DMS53 treated with DMSO at 0.1 percent for 48 hours (cell line): ENCODE results near the gene C1orf159.

ENCODE experiments used
- DNase-seq: peaks from one replicate; lab custom pipeline; 2025; ENCODE audit not compliant: unreplicated experiment; lab: John Stamatoyannopoulos, UW

C1orf159 gene

DNA sequence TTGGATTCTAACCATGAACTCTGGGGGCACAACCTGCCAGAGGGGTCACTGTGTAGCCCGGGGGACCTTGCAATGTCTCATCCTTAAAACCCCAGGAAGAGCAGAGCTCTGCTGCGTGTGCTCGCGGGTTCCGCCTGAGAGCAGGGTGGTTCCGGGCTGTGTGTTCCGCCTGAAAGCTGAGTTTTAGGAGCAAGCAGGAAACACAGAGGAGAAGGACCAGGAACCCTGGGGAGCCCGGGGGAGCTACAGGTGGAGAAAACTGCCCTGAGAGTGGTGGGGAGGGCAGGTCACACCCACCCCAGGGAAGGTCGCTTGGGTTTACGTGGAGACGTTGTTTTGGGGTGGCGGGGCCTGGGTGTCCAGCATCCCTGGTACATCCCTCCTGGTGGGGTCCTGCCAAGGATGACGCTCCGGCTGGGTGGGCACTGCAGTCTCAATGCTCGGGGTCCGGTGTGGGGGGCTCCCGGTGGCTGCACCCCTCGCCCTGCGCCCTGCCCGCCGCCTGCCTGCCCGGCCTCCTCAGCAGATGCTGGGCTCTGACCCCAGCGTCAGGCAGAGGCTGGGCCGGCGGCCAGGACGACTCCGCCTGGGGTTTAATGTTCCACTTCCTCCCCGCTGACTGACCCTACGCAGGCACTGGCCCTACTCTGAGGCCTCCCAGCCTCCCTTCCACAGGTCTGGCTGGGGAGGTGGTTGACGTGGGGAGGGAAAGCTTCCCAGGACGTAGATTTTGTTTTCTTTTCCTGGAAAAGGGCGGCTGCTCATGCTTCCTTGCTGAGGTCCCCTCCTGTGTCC is 17.3 kb upstream of the C1orf159 start:
- no peak for DNase-seq

DNA sequence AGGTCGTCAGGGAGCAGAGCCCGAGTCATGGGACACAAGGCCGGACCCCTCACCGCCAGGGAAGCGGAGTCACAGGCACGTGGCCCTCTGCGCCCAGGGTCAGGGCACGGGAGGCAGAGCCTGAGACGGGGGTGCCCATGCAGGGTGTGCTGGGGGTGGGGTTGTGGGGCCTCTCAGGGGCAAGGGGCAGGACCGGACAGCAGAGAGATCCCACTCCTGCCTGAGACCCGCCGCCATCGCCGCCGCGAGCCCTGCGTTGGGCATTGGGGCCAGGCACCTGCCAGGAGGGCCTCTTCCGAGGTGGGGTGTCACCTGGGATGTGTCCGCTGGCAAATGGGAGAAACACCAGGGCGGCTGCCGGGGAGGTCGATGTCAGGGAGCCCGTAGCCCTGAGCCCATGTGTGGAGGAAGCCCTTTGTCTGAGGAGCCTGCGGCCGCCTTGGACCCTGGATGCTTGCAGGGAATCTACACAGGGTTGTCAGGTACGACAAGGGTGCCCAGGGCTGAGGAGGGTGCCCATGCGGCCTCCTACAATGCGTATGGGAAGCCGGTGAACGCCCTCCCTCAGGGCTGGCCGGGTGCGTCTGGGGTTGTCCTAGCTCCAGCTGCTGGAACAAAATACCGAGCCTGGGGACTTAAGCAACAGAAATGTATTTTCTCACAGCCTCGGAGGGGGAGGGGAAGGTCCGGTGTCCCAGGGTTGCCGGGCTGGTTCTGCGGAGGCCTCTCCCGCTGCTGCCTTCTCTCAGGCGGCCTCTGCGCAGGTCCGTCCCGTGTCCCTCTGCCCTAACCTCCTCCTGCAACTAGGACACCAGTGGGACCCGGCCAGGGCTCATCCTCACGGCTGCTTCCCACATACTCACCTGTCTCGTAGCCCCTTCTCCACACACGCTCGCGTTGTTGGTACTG is 16.4 kb upstream of the C1orf159 start:
- peak; percentile 7 for DNase-seq

DNA sequence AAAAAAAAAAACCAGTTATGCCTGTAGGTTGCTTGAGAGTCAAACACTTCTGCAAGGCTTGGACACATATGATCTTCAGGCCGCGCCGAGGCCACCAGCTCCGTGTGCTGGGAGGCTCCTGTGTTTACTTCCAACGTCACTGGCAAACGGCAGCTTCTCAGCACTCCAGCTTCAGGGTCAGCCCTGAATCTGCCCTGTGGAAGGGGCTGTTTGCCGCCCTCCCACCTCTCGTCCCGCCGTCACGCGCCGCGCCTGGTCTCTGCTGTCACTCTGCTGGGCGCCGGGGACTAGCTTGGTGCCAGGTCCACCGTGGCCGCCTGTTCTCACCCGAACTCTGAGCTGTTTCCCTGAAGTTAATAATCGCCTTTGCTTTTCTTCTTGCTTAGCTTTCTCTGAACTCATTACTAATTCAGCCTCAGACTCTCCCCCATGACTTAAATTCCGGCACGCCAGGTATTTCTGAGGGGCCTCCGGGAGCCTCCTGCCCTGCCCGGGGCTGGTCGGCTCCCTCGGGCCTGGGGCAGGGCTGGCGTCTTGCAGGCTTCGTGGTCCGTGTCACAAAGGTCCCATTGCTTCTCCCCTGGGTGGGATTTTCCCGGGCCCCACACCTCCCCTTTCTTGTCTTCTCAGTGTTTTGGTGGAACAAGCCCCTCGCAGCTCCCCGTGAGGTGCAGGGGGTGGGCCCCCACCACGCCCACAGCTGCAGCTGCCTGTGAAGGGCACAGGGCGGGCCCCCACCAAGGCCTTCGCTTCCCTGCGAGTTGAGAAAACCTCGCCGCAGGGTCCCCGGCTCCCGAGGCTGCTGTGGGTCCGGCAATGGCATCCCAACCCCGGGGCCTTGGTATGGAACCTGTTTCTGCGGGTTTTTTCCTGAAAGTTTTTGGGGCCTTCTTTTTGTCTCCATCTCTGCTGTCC is 14.6 kb upstream of the C1orf159 start:
- DNase-seq: peak; percentile 6

DNA sequence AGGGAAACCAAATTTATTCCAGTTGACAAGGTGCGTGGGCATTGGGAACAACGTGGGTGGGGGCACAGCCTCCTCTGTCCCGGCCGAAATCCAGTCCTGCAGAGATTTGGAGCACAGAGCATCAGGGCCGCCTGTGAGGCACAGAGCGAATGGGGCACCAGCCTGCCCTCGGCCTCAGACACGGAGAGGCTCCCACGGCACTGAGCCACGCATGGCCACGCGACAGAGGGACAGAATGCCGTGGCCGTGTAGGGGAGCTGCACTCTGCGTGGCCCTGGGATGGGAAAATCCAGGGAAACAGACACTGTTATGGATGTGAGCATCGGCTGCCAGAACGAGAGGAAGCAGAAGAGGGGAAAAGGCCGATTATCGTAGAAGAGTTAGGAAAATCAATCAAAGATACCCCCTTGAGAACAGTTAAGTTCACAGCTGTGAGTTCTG is 13.5 kb upstream of the C1orf159 start:
- DNase-seq: no peak

DNA sequence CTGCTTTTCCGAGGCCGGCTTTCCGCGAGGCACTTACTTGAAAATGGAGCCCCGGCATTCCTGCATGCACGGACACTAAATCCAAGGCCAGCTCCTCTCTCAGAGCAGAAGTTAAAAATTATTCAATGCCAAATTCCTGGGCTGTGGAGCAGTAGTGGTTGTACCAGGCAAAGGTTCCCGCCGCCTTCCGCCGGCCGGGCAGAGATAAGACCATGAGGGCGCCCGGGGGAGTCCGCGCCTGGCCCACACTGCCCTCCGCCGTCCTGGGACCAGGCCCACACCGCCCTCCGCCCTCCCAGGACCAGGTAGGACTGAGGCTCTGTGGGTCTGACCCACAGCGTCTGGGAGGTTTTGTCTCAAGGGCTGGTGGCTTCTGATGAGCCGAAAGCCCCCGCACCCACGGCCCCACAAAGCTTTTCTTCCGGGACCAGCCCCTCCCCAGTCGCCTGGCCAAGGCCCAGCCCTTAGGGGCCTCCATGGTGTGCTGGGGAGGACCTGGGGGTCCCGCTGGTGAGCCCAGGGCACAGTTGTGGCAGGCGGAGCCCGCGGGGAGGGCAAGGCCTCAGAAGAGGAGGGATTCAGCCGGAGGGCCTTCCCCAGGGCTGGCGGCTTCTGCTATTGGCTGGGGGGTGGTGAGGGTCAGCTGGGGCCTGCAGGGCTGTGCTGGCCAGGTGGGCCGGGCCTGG is 12.7 kb upstream of the C1orf159 start:
- no peak for DNase-seq

DNA sequence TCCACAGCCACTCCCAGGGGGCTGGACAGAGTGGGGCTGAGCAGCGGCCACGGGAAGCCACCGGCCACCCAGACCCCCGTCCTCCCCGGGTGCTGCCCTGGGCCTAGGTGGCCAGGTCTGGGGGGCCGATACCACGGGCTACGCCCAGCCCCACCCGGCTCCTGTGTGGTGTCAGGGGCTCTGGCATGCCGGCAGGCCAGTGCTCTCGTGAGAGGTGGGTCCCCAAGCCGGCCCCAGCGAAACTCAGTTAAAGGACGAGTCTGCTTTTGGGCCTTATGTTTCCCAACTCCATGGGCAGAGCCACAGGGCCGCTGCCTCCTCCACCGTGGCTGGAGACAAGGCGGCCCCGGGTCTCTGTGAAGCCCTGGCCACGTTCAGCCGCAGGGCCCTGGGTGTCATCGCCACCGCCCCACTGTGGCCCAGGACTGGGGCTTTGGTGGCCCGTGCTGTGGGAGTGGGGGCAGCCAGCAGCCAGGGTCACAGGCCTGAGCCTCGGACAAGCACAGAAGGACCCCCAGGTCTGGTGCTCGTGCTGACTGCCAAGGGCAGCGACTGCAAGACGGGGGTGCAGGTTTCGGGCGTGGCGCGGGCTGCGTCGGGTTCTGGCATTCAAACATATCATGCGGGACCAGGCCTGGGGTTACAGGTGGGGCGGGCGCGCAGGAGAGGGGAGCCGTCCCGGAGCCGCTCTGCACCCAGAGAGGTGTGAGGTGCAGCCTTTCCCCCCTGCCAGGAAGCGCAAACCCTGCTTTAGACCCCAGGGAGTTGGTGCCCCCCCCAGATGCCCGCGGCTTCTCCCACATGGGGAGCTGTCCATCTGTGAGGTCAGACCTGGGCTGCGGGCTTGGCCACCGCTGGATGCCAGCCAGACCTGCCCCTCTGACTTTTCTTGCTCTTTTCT is 11.9 kb upstream of the C1orf159 start:
- DNase-seq: no peak

DNA sequence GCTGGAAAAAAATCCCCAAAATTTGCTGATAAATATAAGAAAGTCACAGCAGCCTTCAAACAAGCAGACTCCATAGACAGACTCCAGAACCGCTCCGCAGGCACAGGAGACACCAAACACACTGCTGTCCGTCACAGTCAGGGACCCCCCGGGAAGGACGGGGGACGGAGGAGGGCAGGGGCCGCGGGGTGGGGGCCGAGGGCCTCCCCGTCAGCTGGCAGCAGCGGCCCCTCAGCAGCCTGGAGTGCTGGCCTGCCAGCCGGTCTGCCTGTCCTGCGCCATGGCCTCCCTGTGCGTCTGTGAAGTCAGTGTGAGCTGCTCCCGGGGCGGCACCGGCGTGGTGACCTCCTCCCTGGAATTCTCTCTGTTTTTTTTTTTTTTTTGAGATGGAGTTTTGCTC is 10.1 kb upstream of the C1orf159 start:
- DNase-seq: no peak

DNA sequence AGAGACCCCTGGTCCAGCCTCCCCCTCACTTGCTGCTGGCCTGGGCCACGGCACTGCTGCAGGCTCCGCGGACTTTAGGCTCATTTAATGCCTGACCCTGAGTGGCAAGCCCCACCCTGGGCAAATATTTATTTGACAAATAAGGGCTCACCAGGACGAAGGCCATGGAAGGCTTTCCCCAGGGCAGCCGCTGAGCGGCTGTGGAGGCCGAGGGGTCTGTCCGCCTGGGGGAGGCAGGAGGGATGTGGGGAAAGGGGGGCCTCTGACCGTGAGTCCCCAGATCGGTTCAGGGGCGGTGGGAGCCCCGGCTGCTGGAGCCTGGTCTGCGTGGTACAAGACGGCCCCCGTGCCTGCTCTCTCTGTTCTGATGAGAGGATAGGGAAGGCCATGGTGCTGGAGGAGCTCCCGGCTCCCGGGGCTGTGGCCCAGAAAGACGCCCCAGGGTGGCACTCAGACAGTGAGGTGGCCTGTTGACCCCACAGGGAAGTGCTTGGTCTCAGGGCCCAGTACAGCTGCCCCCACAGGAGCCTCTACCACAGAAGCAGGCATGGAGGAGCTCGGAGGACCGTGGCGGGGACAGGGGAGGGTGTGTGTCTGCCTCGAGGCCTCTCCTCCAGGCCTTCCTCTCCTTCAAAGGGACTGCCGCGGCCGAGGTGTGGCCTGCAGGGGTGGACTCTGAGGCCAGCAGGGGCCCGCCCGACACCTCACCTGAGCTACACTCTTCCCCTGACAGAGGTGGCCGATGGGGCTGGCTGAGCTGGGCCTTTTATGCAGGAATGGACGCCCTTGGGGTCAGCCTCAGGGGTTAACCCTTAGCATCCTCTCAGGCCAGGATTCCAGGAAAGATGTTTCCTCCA is 9.1 kb upstream of the C1orf159 start:
- peak; percentile 32 for DNase-seq

DNA sequence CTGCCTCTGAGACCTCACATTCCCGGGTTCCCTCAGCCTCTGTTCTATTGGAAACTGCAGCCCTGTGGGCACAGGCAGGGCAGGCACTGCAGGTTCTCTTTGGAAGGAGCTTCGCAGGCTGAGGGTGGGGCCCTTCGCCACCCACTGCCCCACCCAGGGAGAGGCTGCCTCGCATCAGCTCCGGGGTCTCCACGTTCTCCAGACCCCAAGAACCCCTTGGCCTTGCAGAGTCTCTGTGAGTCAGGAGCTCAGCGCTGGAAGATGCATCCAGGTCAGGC is 8.6 kb upstream of the C1orf159 start:
- DNase-seq: no peak

DNA sequence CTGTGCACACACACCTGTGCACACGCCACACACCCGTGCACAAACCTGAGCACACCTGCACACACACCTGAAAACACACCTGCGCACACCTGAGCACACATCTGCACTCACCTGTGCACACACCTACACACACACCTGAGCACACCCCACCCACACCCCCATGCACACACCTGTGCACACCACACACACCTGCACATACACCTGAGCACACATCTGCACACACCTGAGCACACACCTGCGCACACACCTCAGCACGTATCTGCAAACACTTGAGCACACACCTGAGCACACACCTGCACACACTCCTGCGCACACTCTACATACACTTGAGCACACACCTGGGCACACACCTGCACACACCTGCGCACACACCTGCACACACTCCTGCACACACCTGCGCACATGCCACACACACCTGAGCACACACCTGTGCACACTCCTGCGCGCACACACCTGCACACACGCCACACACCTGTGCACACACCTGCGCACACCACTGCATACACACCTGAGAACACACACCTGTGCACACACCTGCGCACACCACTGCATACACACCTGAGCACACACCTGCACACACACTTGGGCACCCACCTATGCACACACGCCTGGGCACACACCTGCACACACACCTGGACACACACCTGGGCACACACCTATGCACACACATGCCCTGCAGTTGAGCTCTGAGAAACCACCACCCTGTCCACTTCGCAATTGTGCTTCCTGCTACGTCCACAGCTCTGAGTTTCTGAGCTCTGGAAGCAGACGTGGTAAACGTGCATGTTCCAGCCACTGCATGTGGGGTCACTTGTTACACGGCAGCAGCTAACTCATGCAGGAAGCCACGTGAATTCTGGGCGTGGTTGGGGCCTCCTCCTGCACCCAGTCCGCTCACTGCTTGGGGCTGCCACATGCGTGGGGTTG is 8.0 kb upstream of the C1orf159 start:
- DNase-seq: no peak

DNA sequence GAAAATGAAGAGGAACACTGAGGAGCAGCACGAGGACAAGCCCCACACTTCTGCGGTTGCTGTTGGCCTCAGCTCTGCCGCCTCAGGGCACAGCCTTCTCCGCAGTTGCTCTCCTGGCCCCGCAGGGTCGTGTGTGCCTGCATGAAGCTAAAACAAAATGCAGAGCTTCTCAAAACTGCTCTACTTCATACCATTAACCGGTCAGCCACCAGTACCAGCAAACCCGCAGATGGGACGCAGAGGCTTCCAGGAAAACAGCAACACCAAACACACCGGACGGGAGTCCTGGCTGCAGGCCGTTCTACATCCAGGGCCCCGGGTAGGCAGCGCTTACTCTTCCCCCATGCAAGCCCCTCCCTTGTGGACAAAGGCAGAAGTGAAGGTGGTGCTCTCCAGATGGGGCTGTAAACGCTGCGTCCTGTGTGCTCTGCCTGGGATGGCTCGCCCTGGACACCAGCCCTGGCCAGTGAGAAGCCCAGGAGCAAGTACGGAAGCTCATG is 7.1 kb upstream of the C1orf159 start:
- no peak for DNase-seq

DNA sequence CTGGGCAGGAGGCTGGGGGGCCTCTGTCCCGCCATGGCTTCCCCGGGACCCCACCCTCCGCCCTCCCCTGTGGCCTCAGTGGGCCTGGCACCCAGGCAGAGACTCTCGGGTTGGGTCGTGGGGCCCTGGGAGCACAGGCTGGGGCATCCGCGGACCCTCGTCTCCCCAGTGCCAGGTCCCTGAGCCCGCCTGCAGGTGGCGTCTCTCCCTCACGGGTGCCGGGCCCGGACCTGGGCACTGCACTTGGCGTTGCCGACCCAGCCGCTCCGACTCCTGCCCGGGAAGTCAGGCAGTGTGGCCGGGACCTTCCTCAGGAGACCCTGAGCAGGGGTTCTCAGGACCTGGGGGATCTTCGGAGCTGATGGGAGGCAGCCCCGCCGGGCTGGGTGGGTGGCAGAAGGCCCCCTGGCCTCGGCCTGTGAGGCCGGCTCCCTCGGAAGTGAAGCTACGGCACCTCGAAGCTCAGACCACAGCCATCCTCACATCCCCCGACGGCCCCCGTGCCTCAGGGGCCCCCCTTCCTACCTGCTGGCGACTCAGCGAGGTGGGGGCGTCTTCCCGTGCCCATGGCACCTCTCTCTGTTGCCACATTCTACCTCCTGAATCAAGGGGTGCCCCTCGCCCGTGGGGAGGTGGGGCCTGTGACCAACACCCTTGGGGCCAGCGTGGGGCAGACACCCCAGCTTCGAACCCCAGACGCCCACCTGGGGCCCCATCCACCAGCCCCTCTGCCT is 6.4 kb upstream of the C1orf159 start:
- peak; percentile 67 for DNase-seq

DNA sequence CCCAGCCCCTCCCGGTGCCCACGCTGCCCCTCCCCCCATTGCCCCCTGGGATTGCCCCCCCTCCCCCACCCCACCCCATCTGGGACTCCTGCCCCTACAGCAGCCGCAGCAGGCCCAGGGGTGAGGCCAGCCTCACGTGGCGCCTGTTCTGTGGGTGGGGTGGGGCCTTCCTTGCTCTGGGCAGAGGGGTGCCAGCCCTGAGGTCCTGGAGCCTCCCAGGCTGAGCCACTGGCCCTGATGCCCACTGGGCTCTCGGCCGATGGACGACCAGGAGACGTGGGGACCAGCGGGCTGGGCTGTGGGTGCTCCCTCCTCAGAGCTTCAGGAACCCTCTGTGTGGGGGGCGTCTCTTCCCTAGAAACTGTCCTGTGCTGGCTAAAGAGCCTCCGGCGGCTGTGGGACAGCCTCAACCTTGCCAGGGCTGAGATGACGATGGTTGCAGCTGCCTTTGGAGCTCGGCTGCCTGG is 5.8 kb upstream of the C1orf159 start:
- DNase-seq: peak; percentile 34

DNA sequence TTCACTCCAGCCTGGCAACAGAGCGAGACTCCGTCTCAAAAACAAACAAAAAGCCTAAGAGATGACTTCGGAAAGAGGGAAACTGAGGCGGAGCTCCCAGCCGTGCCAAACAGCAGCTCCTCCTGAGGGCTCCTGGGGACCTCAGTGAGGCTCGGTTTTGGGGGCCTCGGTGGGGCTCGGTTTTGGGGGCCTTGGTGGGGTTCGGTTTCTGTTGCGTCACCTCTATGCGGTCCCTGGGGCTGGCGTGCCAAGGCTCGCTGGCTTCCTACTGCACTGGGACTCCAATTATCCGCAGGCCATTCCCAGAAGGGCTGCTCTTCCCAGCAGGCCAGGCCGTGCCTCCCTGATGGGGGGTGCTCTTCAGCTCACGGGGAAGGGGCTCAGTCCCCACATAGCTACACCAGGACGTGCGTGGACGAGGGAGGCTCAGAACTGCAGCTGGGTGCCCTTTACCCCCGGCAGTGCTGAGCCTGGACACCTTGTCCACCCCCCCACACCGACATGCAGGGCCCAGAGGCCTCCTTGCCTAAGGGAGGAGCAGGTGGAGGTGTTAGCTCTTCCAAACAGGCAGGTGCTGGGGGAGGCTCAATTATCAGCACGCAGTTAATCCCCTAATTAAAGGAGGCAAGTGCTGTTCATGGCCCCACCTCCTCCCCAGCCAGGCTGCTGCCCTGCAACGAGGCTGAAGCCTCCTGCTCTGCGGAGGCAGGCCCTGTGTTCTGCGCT is 5.1 kb upstream of the C1orf159 start:
- no peak for DNase-seq

DNA sequence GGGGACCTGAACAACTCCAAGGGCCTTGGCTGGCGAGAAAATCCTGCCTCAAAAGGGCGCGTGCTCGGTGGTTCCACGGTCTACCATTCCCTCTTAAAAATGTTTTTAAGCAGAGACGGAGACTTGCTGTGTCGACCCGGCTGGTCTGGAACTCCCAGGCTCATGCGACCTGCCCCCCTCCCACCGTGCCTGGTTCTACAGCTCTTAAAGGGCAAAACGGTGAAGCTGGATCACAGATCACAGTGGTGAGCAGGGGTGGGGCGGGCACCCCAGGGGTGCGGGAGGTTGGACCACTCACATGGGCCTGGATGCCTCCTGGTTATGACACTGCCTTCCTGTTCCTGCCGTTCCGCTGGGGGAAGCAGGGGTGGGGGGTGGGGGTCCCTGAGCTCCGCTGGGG is 4.2 kb upstream of the C1orf159 start:
- DNase-seq: no peak

DNA sequence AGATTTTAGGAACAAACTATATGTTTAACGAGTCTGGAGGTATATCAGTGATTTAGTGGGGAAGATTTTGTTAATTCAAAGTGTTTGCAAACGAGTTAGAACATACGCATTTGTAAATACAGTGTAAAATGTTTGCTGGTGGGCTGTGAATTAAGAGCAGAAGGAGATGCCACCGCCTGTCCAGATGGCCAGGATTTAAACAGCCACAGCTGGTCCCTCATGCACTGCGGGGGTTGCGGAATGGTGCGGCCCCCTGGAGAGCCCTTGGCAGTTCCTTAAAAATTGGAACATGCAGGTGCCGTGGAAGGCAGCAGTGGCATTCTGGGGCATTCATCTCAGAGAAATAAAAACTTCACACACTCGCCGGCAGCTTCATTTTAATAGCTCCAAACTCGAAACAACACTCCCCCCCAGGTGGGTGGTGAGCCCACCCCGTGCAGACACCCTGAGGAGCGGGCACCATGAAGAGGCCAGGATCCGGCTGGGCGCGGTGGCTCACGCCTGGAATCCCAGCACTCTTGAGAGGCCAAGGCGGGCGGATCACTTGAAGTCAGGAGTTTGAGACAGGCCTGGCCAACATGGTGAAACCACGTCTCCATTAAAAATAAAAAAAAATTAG is 3.5 kb upstream of the C1orf159 start:
- no peak for DNase-seq
